Renal cortical epithelial cell (primary cell): ENCODE measurements around the gene RPL22. TPM values are rescaled to one million over a fixed set of nuclear protein-coding genes. Genes with fewer than 3 reads are reported as not detected.

Source experiments
- total RNA-seq: library from RNA; depleted of rRNA; stranded (reverse); fragments of >200 nt; gene quantifications from 2 replicates; pipeline ENCODE4 v1.2.3, GENCODE V29; 2014

The RPL22 gene
- total RNA-seq, 1 donor from 2014 or later: 174 TPM

Other genes with a start within 250 kb of the RPL22 start
- gene NPHP4, start 207.2 kb downstream of the RPL22 start, total RNA-seq: 4.0 and 14.3 TPM in 2 replicates
- gene KCNAB2, start 153.7 kb downstream of the RPL22 start, total RNA-seq: 0.69 and 2.3 TPM in 2 replicates
- gene CHD5, start 19.3 kb downstream of the RPL22 start, total RNA-seq: 1.2 TPM in 1 of 2 replicates, not detected in the other
- 23.8 and 53.5 TPM in 2 replicates for gene RNF207, start 6.5 kb upstream of the RPL22 start, total RNA-seq
- 81.1 and 107 TPM in 2 replicates for gene ICMT, start 36.4 kb upstream of the RPL22 start, total RNA-seq
- gene HES3, start 44.6 kb upstream of the RPL22 start, total RNA-seq: not detected in 2 replicates
- 1.9 and 4.8 TPM in 2 replicates for gene GPR153, start 61.5 kb upstream of the RPL22 start, total RNA-seq
- gene ACOT7, start 194.2 kb upstream of the RPL22 start, total RNA-seq: 17.9 and 23.1 TPM in 2 replicates
- gene HES2, start 220.3 kb upstream of the RPL22 start, total RNA-seq: 5.8 and 13.0 TPM in 2 replicates
- gene ESPN, start 225.2 kb upstream of the RPL22 start, total RNA-seq: 0.25 TPM in 1 of 2 replicates, not detected in the other